C1 segment of cervical spinal cord (tissue), 14 donors: ENCODE results near the gene ROR2.

Experiments
- DNase-seq, 14 donors: peaks; one replicate each; lab custom pipeline; 2025; lab: John Stamatoyannopoulos, UW

Gene ROR2

GRCh38 chr9:91741522-91741921 lies 208.5 kb downstream of the ROR2 start:
- no peak for DNase-seq

GRCh38 chr9:91740701-91741100 lies 209.3 kb downstream of the ROR2 start:
- DNase-seq: no peak

GRCh38 chr9:91736898-91737601 lies 213.0 kb downstream of the ROR2 start:
- peak in 1 of 14 donors; percentile 14 for DNase-seq

- no peak for DNase-seq
These were observed 213.7 kb downstream of the ROR2 start for GRCh38 chr9:91736311-91736710.

- no peak for DNase-seq
These were observed 215.0 kb downstream of the ROR2 start for GRCh38 chr9:91735049-91735448.

- DNase-seq: peak in 9 of 14 donors; percentile 6 to 53 (median 18)
These were observed 215.6 kb downstream of the ROR2 start for GRCh38 chr9:91734371-91734981.

- DNase-seq: no peak
These were observed 216.9 kb downstream of the ROR2 start for GRCh38 chr9:91733006-91733624.

- DNase-seq: no peak
These were observed 217.6 kb downstream of the ROR2 start for GRCh38 chr9:91732187-91733005.

- DNase-seq: no peak
These were observed 219.2 kb downstream of the ROR2 start for GRCh38 chr9:91730806-91731205.

GRCh38 chr9:91729558-91729842 lies 220.5 kb downstream of the ROR2 start:
- no peak for DNase-seq

GRCh38 chr9:91727972-91728371 lies 222.1 kb downstream of the ROR2 start:
- DNase-seq: no peak

GRCh38 chr9:91727316-91727861 lies 222.6 kb downstream of the ROR2 start:
- no peak for DNase-seq

- DNase-seq: no peak
These were observed 223.5 kb downstream of the ROR2 start for GRCh38 chr9:91726406-91727100.

GRCh38 chr9:91725651-91726050 lies 224.4 kb downstream of the ROR2 start:
- no peak for DNase-seq

GRCh38 chr9:91724609-91725505 lies 225.2 kb downstream of the ROR2 start:
- DNase-seq: no peak

- no peak for DNase-seq
These were observed 226.0 kb downstream of the ROR2 start for GRCh38 chr9:91724068-91724440.

- no peak for DNase-seq
These were observed 226.5 kb downstream of the ROR2 start for GRCh38 chr9:91723420-91724067.

GRCh38 chr9:91720751-91721705 lies 229.0 kb downstream of the ROR2 start:
- no peak for DNase-seq

GRCh38 chr9:91720313-91720712 lies 229.7 kb downstream of the ROR2 start:
- no peak for DNase-seq
